ENCODE measurements around the gene TRIP12.
A peak's percentile ranks its signal among the peaks of the same experiment; 100 is the strongest.
"Not testable (repeated sequence)": the region's sequence is repeated elsewhere in the genome, so short reads cannot be mapped to it uniquely, and the experiment has no call there.

The TRIP12 gene

GRCh38 chr2:229921892-229922448 lies at the start of gene TRIP12:
Gene TRIP12 (minus strand): TSS chr2:229922009. CDS start chr2:229880079, 41,930 bp downstream.
- no peak for FAIRE-seq
- DNase-seq (ENCODE audit: low spot score): peak; percentile 91

GRCh38 chr2:229971298-229971790 lies 49.5 kb upstream of the TRIP12 start:
- DNase-seq (ENCODE audit: low spot score): no peak
- FAIRE-seq: no peak

- no peak for FAIRE-seq
Measured at GRCh38 chr2:229970406-229970805, 48.6 kb upstream of the TRIP12 start.

GRCh38 chr2:229969921-229970320 lies 48.1 kb upstream of the TRIP12 start:
- DNase-seq (ENCODE audit: low spot score) (no peak), FAIRE-seq (no peak)

More at GRCh38 chr2:229970406-229970805, 48.6 kb upstream of the TRIP12 start:
- no peak for DNase-seq (ENCODE audit: low spot score)

GRCh38 chr2:229963596-229963995 lies 41.8 kb upstream of the TRIP12 start:
- not testable (repeated sequence) for DNase-seq (ENCODE audit: low spot score); FAIRE-seq

DNA sequence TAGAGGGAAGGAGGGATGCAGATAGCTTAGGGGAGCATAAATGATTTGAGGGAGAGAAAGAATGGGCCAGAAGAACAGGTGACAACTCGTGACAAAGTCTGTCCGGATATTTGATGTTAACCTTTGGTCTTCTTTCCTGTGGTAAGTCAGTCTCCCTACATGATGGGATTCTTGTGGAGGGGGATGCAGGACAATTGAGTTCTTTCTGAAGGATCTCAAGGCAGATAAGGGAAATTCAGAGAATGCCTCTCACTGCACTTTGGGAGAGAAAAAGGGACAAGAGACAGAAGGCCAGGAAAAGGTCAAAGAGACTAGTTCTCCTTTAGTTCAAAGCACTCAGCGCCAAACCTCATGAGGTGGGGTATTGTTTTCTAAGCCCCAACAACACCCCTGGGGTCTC lies 34.7 kb upstream of the TRIP12 start:
- DNase-seq (ENCODE audit: low spot score): no peak
- FAIRE-seq: no peak

DNA sequence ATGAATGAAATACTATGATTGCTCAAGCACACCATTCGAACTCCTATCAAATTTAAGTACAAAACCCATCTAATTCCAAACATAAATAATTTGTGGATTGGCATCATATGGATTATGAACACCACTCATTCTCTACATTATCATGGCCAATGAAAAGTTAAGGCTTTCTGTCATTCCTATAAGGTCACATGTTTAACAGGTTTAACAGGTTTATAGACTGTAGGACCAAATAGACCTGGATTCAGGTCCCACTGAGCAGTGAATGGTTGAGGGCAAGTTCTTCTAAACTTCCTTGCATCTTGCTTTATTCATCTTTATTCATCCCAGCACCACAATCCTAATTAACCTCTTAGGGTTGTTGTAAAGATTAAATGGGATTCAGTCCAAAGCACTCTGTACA lies 33.9 kb upstream of the TRIP12 start:
- no peak for FAIRE-seq

DNA sequence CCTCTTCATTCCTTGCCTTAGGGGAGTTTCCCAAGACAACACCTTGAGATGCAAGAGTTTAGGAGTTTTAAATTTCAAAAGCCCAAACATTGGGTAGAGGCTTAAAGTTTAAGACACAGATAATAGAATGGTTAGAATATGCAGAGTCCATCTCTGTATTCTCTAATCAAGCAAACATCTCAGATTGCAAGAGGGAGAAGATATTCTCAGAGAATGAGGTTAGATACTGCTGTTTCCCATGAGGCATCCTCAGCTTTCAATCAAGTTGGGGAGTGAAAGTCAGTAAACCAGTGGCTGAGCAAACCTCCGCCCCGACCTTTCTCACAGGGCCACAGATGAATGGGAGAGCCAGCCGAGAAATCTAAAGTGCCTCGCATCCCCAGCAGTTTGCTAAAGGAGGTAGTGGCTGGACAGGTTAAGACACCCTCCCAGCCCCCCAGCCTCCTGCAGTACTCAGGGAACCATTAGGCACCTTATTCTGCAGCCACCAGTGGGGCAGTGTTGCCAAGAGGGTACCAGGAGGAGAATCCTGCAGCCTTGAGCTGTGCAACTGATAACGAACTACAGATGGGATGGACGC lies 30.5 kb upstream of the TRIP12 start:
- FAIRE-seq (no peak), DNase-seq (ENCODE audit: low spot score) (no peak)

More for the DNA sequence above, 33.9 kb upstream of the TRIP12 start:
- DNase-seq (ENCODE audit: low spot score): no peak

DNA sequence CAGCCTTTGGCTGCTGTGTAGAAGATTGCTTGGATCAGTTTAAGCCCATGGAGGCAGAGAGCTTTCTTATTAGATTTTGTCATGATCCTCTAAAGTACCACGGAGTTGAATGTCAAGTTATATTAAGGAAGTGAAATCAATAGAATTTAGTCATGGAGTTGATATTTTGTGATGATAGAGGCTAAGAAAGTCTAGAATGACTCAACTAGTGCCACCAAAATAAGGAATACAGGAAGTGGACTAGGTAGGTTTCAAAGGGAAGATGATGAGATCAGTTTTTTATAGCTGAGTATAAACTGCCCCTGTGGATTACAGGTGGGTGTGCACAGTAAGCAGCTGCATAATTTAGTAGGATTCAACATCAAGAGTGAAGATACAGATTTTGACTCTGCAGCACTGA lies 25.7 kb upstream of the TRIP12 start:
- DNase-seq (ENCODE audit: low spot score) (no peak), FAIRE-seq (no peak)

DNA sequence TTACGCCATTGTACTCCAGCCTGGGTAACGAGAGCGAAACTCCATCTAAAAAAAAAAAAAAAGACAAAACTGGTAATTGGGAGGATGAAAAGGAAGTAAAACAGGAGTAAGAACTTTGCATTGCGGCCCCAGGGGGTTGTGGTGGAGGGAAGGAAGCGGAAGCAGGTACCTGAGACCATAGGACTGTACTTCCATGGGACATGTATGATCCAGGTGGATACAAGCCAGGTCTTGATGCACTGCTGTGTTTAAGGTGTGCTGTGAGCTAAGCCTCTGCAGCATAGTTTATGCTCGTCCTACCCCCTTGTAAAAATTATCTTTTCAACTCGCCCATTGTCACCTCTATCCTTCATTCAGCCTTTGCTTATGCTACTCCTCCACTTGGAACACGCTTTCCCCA lies 24.2 kb upstream of the TRIP12 start:
- no peak for FAIRE-seq

DNA sequence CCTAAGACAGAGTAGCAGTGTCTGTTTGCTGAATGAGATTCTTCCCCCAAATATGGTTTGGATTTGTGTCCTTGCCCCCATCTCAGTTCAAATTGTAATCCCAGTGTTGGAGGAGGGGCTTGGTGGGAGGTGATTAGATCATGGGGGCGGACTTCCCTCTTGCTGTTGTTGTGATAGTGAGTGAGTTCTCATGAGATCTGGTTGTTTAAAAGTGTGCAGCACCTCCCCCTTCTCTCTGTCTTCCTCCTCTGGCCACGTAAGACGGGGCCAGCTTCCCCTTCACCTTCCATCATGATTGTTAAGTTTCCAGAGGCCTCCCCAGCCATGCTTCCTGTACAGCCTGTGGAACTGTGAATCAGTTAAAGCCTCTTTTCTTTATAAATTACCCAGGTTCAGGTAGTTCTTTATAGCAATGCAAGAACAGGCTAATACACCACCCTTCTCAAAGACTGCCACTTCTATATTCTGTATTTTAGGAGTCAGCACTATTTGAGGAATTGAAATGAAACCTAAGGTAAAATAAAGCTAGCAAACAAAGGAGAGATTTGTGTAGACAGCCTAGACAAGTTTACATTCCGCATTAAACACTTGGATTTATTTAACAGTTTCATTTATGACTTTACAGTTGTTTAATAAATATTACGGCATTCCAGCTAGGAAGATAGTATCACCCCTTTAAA lies 22.1 kb upstream of the TRIP12 start:
- DNase-seq (ENCODE audit: low spot score) (no peak), FAIRE-seq (no peak)

More for the DNA sequence above, 24.2 kb upstream of the TRIP12 start:
- no peak for DNase-seq (ENCODE audit: low spot score)

DNA sequence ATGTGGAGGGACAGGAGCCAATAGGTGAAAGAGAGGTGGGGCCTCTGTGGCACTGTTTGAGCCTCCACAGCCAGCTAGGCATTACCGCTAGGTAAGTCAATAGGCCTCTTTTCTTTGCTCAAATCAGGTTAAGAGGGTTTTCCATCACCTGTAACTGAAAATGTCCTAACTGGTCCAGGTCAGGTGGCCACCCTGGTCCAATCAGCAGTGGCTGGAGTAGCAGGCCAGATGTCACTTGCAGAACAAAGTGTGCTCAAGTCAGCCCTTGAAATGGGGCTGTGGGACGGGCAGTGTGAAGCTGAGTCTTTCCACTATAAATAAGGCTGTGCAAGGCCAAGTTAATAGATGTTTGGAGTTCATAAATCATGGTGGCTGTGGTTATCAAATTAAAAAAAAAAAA lies 21.4 kb upstream of the TRIP12 start:
- FAIRE-seq (no peak), DNase-seq (ENCODE audit: low spot score) (no peak)

DNA sequence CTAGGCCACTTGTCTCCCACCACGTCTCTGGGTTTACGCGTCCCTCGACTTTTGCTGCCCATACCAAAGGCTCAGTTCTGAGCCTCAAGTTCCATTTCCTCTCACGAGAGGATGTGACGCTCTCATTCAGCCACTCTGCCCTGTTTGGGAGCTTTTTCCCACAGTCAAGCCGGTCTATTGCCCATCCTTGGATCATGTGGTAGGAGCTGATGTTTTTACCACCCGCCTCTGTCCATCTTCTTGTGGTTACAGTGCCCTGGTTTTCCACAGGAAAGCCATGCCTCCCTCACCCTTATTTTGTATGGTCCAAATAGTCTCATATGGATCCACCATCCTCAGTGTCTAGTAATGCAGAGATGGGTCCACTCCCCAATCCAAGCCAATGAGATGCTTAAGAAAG lies 20.9 kb upstream of the TRIP12 start:
- DNase-seq (ENCODE audit: low spot score) (no peak), FAIRE-seq (no peak)

DNA sequence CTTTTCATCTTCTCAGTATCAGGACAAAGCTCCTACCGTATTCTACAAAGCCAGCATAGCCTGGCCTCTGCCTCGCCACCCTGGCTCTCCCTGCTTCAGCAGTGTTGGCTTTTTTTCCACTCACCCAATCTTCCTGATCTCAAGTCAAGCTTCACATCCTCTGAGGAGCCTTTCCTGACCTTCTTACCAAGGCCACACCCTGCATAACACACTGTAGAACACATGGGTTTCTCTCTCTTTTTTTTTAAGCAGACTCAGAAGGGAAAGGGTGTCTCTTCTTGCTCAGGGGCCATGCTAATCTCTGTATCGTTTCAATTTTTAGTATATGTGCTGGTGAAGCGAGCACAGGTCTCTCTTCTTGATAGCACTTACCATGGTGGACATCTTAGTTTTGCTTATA lies 15.7 kb upstream of the TRIP12 start:
- FAIRE-seq (no peak), DNase-seq (ENCODE audit: low spot score) (no peak)

DNA sequence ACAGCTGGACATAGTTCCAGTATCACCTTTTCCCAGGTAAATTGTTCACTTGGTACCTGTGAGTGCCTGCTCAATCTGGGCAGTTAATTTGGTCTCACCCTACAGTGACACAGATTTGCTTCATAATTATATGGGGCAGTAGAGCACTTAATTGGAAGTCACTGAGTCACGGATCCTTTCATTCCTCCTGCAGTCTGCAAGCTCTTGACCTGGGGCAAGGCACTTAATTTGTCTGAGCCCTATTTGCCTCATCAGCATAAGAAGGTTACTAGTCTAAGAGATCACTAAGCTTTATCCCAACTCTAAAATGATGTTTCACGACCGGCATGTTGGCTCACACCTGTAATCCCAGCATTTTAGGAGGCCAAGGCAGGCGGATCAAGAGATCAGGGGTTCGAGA lies 9.4 kb upstream of the TRIP12 start:
- FAIRE-seq: no peak
- no peak for DNase-seq (ENCODE audit: low spot score)

- FAIRE-seq (no peak), DNase-seq (ENCODE audit: low spot score) (no peak)
Measured at GRCh38 chr2:229930656-229931055, 8.8 kb upstream of the TRIP12 start.

- no peak for DNase-seq (ENCODE audit: low spot score)
- FAIRE-seq: no peak
Measured at GRCh38 chr2:229927817-229928321, 6.1 kb upstream of the TRIP12 start.

GRCh38 chr2:229925201-229925600 lies 3.4 kb upstream of the TRIP12 start:
- FAIRE-seq (no peak), DNase-seq (ENCODE audit: low spot score) (no peak)

- not testable (repeated sequence) for FAIRE-seq; DNase-seq (ENCODE audit: low spot score)
Measured at GRCh38 chr2:229924541-229924940, 2.7 kb upstream of the TRIP12 start.

- DNase-seq (ENCODE audit: low spot score): peak; percentile 81
- FAIRE-seq: no peak
Measured at GRCh38 chr2:229922449-229923386, 909 bp upstream of the TRIP12 start, which contains the start of gene FBXO36. Gene FBXO36 (plus strand): TSS chr2:229922503. CDS start chr2:229922514, 11 bp downstream.
